ENCODE data around the gene SLC49A3.
"Not testable (repeated sequence)": the region's sequence is repeated elsewhere in the genome, so short reads cannot be mapped to it uniquely, and the experiment has no call there.

SLC49A3 gene

GRCh38 chr4:712093-712492 is 23.1 kb upstream of the SLC49A3 start:
- no peak overlapping the region for H3K9ac ChIP-seq (ENCODE audit: low read depth, low read length)
- H3K4me1 ChIP-seq (ENCODE audit: insufficient read depth, low read length) = no peaks in the 10 kb centered on the region
- no peaks in the 10 kb centered on the region for H3K9me3 ChIP-seq (ENCODE audit: control insufficient read depth, insufficient read depth, low read length)
- peaks cover 5% of the 10 kb centered on the region for H3K36me3 ChIP-seq (ENCODE audit: insufficient read depth, low read length)

GRCh38 chr4:710916-711315 is 22.0 kb upstream of the SLC49A3 start:
- Histone ChIP-seq H3K4me1 (ENCODE audit: insufficient read depth, low read length) (no peaks in the 10 kb centered on the region), H3K9ac (ENCODE audit: low read depth, low read length) (no peak overlapping the region), H3K36me3 (ENCODE audit: insufficient read depth, low read length) (peaks cover 5% of the 10 kb centered on the region), H3K9me3 (ENCODE audit: control insufficient read depth, insufficient read depth, low read length) (no peaks in the 10 kb centered on the region)

- Histone ChIP-seq H3K9ac (ENCODE audit: low read depth, low read length) (no peak overlapping the region), H3K4me1 (ENCODE audit: insufficient read depth, low read length) (no peaks in the 10 kb centered on the region), H3K36me3 (ENCODE audit: insufficient read depth, low read length) (peaks cover 5% of the 10 kb centered on the region), H3K9me3 (ENCODE audit: control insufficient read depth, insufficient read depth, low read length) (no peaks in the 10 kb centered on the region)
These were observed 21.2 kb upstream of the SLC49A3 start for GRCh38 chr4:710116-710515.

GRCh38 chr4:709348-709747 is 20.4 kb upstream of the SLC49A3 start:
- Histone ChIP-seq H3K9me3 (ENCODE audit: control insufficient read depth, insufficient read depth, low read length) (no peaks in the 10 kb centered on the region), H3K36me3 (ENCODE audit: insufficient read depth, low read length) (peaks cover 5% of the 10 kb centered on the region), H3K9ac (ENCODE audit: low read depth, low read length) (no peak overlapping the region), H3K4me1 (ENCODE audit: insufficient read depth, low read length) (no peaks in the 10 kb centered on the region)

GRCh38 chr4:708631-708933 is 19.6 kb upstream of the SLC49A3 start:
- no peak overlapping the region for H3K9ac ChIP-seq (ENCODE audit: low read depth, low read length)
- H3K36me3 ChIP-seq (ENCODE audit: insufficient read depth, low read length) = peaks cover 5% of the 10 kb centered on the region
- no peaks in the 10 kb centered on the region for H3K4me1 ChIP-seq (ENCODE audit: insufficient read depth, low read length)
- no peaks in the 10 kb centered on the region for H3K9me3 ChIP-seq (ENCODE audit: control insufficient read depth, insufficient read depth, low read length)

GRCh38 chr4:707929-708630 is 19.1 kb upstream of the SLC49A3 start:
- H3K9me3 ChIP-seq (ENCODE audit: control insufficient read depth, insufficient read depth, low read length) = no peaks in the 10 kb centered on the region
- H3K9ac ChIP-seq (ENCODE audit: low read depth, low read length) = no peak overlapping the region
- no peaks in the 10 kb centered on the region for H3K4me1 ChIP-seq (ENCODE audit: insufficient read depth, low read length)
- peaks cover 5% of the 10 kb centered on the region for H3K36me3 ChIP-seq (ENCODE audit: insufficient read depth, low read length)

- H3K9ac ChIP-seq (ENCODE audit: low read depth, low read length) = peak overlapping the region; percentile 99; the same call in 1 of the 2 replicates
These were observed 18.1 kb upstream of the SLC49A3 start for GRCh38 chr4:706834-707598.

GRCh38 chr4:706083-706633 is 17.2 kb upstream of the SLC49A3 start:
- not testable (repeated sequence) for H3K36me3 ChIP-seq (ENCODE audit: insufficient read depth, low read length); H3K4me1 ChIP-seq (ENCODE audit: insufficient read depth, low read length); H3K9me3 ChIP-seq (ENCODE audit: control insufficient read depth, insufficient read depth, low read length)
- peak overlapping the region; percentile 99 for H3K9ac ChIP-seq (ENCODE audit: low read depth, low read length)

More at GRCh38 chr4:706834-707598, 18.1 kb upstream of the SLC49A3 start:
- Histone ChIP-seq H3K4me1 (ENCODE audit: insufficient read depth, low read length) (no peaks in the 10 kb centered on the region), H3K36me3 (ENCODE audit: insufficient read depth, low read length) (peaks cover 5% of the 10 kb centered on the region), H3K9me3 (ENCODE audit: control insufficient read depth, insufficient read depth, low read length) (no peaks in the 10 kb centered on the region)

- H3K4me1 ChIP-seq (ENCODE audit: insufficient read depth, low read length) = no peaks in the 10 kb centered on the region
These were observed 16.5 kb upstream of the SLC49A3 start, which contains the start of gene PCGF3 for GRCh38 chr4:705278-706082. Gene PCGF3, plus strand, starts transcription at chr4:705832. Its CDS starts 27,849 bp downstream, at chr4:733681.

GRCh38 chr4:704971-705277 is 16.0 kb upstream of the SLC49A3 start:
- H3K36me3 ChIP-seq (ENCODE audit: insufficient read depth, low read length) = peaks cover 3% of the 10 kb centered on the region
- no peaks in the 10 kb centered on the region for H3K4me1 ChIP-seq (ENCODE audit: insufficient read depth, low read length)
- H3K9ac ChIP-seq (ENCODE audit: low read depth, low read length) = peak overlapping the region; percentile 47; the same call in 1 of the 2 replicates
- H3K9me3 ChIP-seq (ENCODE audit: control insufficient read depth, insufficient read depth, low read length) = no peaks in the 10 kb centered on the region

More at GRCh38 chr4:705278-706082, 16.5 kb upstream of the SLC49A3 start, which contains the start of gene PCGF3:
- Histone ChIP-seq H3K9me3 (ENCODE audit: control insufficient read depth, insufficient read depth, low read length) (no peaks in the 10 kb centered on the region), H3K36me3 (ENCODE audit: insufficient read depth, low read length) (peaks cover 5% of the 10 kb centered on the region), H3K9ac (ENCODE audit: low read depth, low read length) (peak within 1 kb of the TSS; percentile 99)

GRCh38 chr4:704198-704891 is 15.4 kb upstream of the SLC49A3 start:
- Histone ChIP-seq H3K9me3 (ENCODE audit: control insufficient read depth, insufficient read depth, low read length) (no peaks in the 10 kb centered on the region), H3K9ac (ENCODE audit: low read depth, low read length) (no peak overlapping the region), H3K4me1 (ENCODE audit: insufficient read depth, low read length) (0 out of 2 replicates have a peak, but pooled peaks cover 2% of the 10 kb centered on the region), H3K36me3 (ENCODE audit: insufficient read depth, low read length) (no peaks in the 10 kb centered on the region; the same call in 1 of the 2 replicates)

- Histone ChIP-seq H3K9me3 (ENCODE audit: control insufficient read depth, insufficient read depth, low read length) (no peaks in the 10 kb centered on the region), H3K4me1 (ENCODE audit: insufficient read depth, low read length) (0 out of 2 replicates have a peak, but pooled peaks cover 2% of the 10 kb centered on the region), H3K36me3 (ENCODE audit: insufficient read depth, low read length) (no peaks in the 10 kb centered on the region), H3K9ac (ENCODE audit: low read depth, low read length) (no peak overlapping the region)
These were observed 14.6 kb upstream of the SLC49A3 start for GRCh38 chr4:703336-704197.

GRCh38 chr4:702618-703048 is 13.7 kb upstream of the SLC49A3 start:
- Histone ChIP-seq H3K9ac (ENCODE audit: low read depth, low read length) (no peak overlapping the region), H3K36me3 (ENCODE audit: insufficient read depth, low read length) (no peaks in the 10 kb centered on the region), H3K4me1 (ENCODE audit: insufficient read depth, low read length) (0 out of 2 replicates have a peak, but pooled peaks cover 2% of the 10 kb centered on the region), H3K9me3 (ENCODE audit: control insufficient read depth, insufficient read depth, low read length) (no peaks in the 10 kb centered on the region)
